Stimulated activated CD4-positive, alpha-beta T cell treated with anti-CD3 and anti-CD28 coated beads, TNF-alpha, amount 100 ng/mL, for 1 hour (primary cell): Measurements from ENCODE around the gene MACROD1.
"Not testable (repeated sequence)": the region's sequence is repeated elsewhere in the genome, so short reads cannot be mapped to it uniquely, and the experiment has no call there.

Experiments used
- DNase-seq, 3 donors: peaks; one replicate each; pipeline ENCODE4 v3.0.0-alpha.2; 2020; ENCODE audit warnings: low read depth in 3 of 3, low spot score in 1 of 3

MACROD1 gene

GRCh38 chr11:63963895-63964294 is 202.0 kb downstream of the MACROD1 start:
- DNase-seq: not testable (repeated sequence)

- no peak for DNase-seq
These were observed 204.1 kb downstream of the MACROD1 start for GRCh38 chr11:63961608-63962412.

GRCh38 chr11:63958008-63958407 is 207.9 kb downstream of the MACROD1 start:
- no peak for DNase-seq

GRCh38 chr11:63952570-63952969 is 213.3 kb downstream of the MACROD1 start:
- no peak for DNase-seq

- DNase-seq: no peak
These were observed 214.0 kb downstream of the MACROD1 start for GRCh38 chr11:63951779-63952536.
